ENCODE results near the gene KRTAP12-3.

Gene KRTAP12-3

DNA sequence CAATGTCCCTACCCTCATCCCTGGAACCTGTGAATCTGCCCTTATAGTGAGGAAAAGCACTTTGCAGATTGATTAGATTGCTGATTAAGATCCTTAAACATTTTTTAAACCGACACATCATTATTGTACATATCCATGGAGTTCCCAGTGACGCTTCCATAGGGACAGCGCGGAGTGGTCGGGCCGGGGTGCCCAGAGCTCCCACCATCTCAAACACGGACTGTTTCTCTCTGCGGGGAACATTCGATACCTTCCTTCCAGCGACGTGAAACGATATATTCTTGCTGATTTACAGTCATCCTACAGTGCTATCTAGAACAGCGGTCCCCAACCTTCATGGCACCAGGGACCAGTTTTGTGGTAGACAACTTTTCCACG is 43.3 kb downstream of the KRTAP12-3 start:
- no peak overlapping the region for H3K27ac ChIP-seq (replicated peaks)
- H3K27me3 ChIP-seq (ENCODE audit: insufficient read depth, poor library complexity, severe bottlenecking) = peaks cover 31% of the 10 kb centered on the region
- no peak overlapping the region for H3K4me3 ChIP-seq (replicated peaks; ENCODE audit: insufficient read depth, low read length)
- no peak for TF ChIP-seq POLR2AphosphoS5 (IDR thresholded peaks at IDR 0.05; ENCODE audit: low read depth)
- TF ChIP-seq GABPA (IDR thresholded peaks at IDR 0.05; ENCODE audit: low read depth) = no peak
- TF ChIP-seq, protein P1, sequence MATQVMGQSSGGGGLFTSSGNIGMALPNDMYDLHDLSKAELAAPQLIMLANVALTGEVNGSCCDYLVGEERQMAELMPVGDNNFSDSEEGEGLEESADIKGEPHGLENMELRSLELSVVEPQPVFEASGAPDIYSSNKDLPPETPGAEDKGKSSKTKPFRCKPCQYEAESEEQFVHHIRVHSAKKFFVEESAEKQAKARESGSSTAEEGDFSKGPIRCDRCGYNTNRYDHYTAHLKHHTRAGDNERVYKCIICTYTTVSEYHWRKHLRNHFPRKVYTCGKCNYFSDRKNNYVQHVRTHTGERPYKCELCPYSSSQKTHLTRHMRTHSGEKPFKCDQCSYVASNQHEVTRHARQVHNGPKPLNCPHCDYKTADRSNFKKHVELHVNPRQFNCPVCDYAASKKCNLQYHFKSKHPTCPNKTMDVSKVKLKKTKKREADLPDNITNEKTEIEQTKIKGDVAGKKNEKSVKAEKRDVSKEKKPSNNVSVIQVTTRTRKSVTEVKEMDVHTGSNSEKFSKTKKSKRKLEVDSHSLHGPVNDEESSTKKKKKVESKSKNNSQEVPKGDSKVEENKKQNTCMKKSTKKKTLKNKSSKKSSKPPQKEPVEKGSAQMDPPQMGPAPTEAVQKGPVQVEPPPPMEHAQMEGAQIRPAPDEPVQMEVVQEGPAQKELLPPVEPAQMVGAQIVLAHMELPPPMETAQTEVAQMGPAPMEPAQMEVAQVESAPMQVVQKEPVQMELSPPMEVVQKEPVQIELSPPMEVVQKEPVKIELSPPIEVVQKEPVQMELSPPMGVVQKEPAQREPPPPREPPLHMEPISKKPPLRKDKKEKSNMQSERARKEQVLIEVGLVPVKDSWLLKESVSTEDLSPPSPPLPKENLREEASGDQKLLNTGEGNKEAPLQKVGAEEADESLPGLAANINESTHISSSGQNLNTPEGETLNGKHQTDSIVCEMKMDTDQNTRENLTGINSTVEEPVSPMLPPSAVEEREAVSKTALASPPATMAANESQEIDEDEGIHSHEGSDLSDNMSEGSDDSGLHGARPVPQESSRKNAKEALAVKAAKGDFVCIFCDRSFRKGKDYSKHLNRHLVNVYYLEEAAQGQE (IDR thresholded peaks at IDR 0.05; ENCODE audit: insufficient replicate concordance, low read depth) = no peak
- TF ChIP-seq, protein P2, sequence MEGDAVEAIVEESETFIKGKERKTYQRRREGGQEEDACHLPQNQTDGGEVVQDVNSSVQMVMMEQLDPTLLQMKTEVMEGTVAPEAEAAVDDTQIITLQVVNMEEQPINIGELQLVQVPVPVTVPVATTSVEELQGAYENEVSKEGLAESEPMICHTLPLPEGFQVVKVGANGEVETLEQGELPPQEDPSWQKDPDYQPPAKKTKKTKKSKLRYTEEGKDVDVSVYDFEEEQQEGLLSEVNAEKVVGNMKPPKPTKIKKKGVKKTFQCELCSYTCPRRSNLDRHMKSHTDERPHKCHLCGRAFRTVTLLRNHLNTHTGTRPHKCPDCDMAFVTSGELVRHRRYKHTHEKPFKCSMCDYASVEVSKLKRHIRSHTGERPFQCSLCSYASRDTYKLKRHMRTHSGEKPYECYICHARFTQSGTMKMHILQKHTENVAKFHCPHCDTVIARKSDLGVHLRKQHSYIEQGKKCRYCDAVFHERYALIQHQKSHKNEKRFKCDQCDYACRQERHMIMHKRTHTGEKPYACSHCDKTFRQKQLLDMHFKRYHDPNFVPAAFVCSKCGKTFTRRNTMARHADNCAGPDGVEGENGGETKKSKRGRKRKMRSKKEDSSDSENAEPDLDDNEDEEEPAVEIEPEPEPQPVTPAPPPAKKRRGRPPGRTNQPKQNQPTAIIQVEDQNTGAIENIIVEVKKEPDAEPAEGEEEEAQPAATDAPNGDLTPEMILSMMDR (IDR thresholded peaks at IDR 0.05; ENCODE audit: insufficient read depth, low read length) = no peak
- TF ChIP-seq SPI1 (IDR thresholded peaks at IDR 0.05; ENCODE audit: borderline replicate concordance, low read depth) = no peak
- no peak for DNase-seq (ENCODE audit: low read depth in 1 of 2, low spot score in 1 of 2)

DNA sequence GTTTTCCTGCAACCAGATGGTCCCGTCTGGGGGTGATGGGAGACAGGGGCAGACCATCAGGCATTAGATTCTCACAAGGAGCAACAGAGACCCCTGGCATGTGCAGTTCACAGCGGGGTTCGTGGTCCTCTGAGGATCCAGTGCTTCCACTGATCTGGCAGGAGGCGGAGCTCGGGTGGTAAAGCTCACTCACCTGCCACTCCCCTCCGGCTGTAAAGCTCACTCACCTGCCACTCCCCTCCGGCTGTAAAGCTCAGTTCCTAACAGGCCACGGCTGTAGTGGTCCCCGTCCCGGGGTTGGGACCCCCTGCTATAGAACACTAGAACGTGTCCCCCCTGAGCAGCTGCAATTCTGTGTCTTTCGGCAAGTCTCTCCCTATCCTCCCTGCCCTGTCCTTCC is 43.8 kb downstream of the KRTAP12-3 start:
- TF ChIP-seq, protein P2 (IDR thresholded peaks at IDR 0.05; ENCODE audit: insufficient read depth, low read length) = no peak
- TF ChIP-seq, protein P1 (IDR thresholded peaks at IDR 0.05; ENCODE audit: insufficient replicate concordance, low read depth) = no peak
- TF ChIP-seq SPI1 (IDR thresholded peaks at IDR 0.05; ENCODE audit: borderline replicate concordance, low read depth) = no peak
- no peak for TF ChIP-seq POLR2AphosphoS5 (IDR thresholded peaks at IDR 0.05; ENCODE audit: low read depth)
- TF ChIP-seq GABPA (IDR thresholded peaks at IDR 0.05; ENCODE audit: low read depth) = no peak
- Histone ChIP-seq H3K27ac (replicated peaks) (no peak overlapping the region), H3K27me3 (ENCODE audit: insufficient read depth, poor library complexity, severe bottlenecking) (peaks cover 33% of the 10 kb centered on the region), H3K4me3 (replicated peaks; ENCODE audit: insufficient read depth, low read length) (no peak overlapping the region)
- DNase-seq (ENCODE audit: low read depth in 1 of 2, low spot score in 1 of 2) = no peak

GRCh38 chr21:44702111-44702972 is 44.6 kb downstream of the KRTAP12-3 start:
- Histone ChIP-seq H3K27ac (replicated peaks) (no peak overlapping the region), H3K27me3 (ENCODE audit: insufficient read depth, poor library complexity, severe bottlenecking) (peaks cover 33% of the 10 kb centered on the region), H3K4me3 (replicated peaks; ENCODE audit: insufficient read depth, low read length) (no peak overlapping the region)
- DNase-seq (ENCODE audit: low read depth in 1 of 2, low spot score in 1 of 2) = no peak
- TF ChIP-seq, protein P2 (IDR thresholded peaks at IDR 0.05; ENCODE audit: insufficient read depth, low read length) = no peak
- TF ChIP-seq GABPA (IDR thresholded peaks at IDR 0.05; ENCODE audit: low read depth) (no peak), POLR2AphosphoS5 (IDR thresholded peaks at IDR 0.05; ENCODE audit: low read depth) (no peak), SPI1 (IDR thresholded peaks at IDR 0.05; ENCODE audit: borderline replicate concordance, low read depth) (no peak)
- TF ChIP-seq, protein P1 (IDR thresholded peaks at IDR 0.05; ENCODE audit: insufficient replicate concordance, low read depth) = no peak

All from HL-60 (cell line).